HFFc6 (cell line): ENCODE data around the gene KLK8. TPM values are rescaled to one million over a fixed set of nuclear protein-coding genes. Genes with fewer than 3 reads are reported as not detected.

Experiments
- DNase-seq: peaks from one replicate; pipeline ENCODE4 v3.0.0-alpha.2; 2018
- H3K27ac Mint-ChIP-seq: 2 replicates; pipeline ENCODE4 v1.8.0; 2020; ENCODE audit warnings: mild to moderate bottlenecking, mixed read lengths
- H3K27me3 Mint-ChIP-seq: 2 replicates; pipeline ENCODE4 v1.8.0; 2021; ENCODE audit warnings: mild to moderate bottlenecking, moderate library complexity, mixed read lengths; ENCODE audit not compliant: insufficient read depth
- H3K36me3 Mint-ChIP-seq: 2 replicates; pipeline ENCODE4 v1.8.0; 2021; ENCODE audit warnings: low read depth, mixed read lengths
- H3K4me1 Mint-ChIP-seq: 2 replicates; pipeline ENCODE4 v1.8.0; 2020; ENCODE audit warnings: low read depth, mixed read lengths
- H3K4me3 Mint-ChIP-seq: 2 replicates; pipeline ENCODE4 v1.8.0; 2020; ENCODE audit warnings: mild to moderate bottlenecking, moderate library complexity, mixed read lengths
- H3K9me3 Mint-ChIP-seq: 2 replicates; pipeline ENCODE4 v1.8.0; 2020; ENCODE audit warnings: mild to moderate bottlenecking, mixed read lengths
- CTCF ChIP-seq: fragments of 200-600 bp; sonication (generic); IDR thresholded peaks from 2 replicates; pipeline ENCODE4 v1.5.0; 2021; ENCODE audit warnings: antibody characterized with exemption, mild to moderate bottlenecking
- total RNA-seq, 6 experiments: library from RNA; stranded (reverse); fragmentation: NEBNext Ultra II Directional; extraction: Animal tissue kit (Norgen Biotek cat#: 25700); gene quantifications; 2 replicates in 1 of 6; 3 replicates in 5 of 6; pipeline ENCODE4 v1.2.3, GENCODE V29; 2021

The KLK8 gene
- total RNA-seq, 6 experiments from 2014 or later: not detected

GRCh38 chr19:50969413-50969760 is 32.0 kb downstream of the KLK8 start, which contains the start of gene KLK6:
Gene KLK6 (minus strand): TSS chr19:50969591. CDS start chr19:50968104, 1,487 bp downstream.
- no peaks in the 10 kb centered on the region for H3K4me1 Mint-ChIP-seq
- no peak for TF ChIP-seq CTCF
- peaks cover 6% of the 10 kb centered on the region for H3K36me3 Mint-ChIP-seq
- H3K27ac Mint-ChIP-seq: no peak within 1 kb of the TSS
- DNase-seq: no peak
- no peak within 1 kb of the TSS for H3K4me3 Mint-ChIP-seq
- H3K27me3 Mint-ChIP-seq: peaks cover 13% of the 10 kb centered on the region
- H3K9me3 Mint-ChIP-seq: peaks cover 40% of the 10 kb centered on the region

DNA sequence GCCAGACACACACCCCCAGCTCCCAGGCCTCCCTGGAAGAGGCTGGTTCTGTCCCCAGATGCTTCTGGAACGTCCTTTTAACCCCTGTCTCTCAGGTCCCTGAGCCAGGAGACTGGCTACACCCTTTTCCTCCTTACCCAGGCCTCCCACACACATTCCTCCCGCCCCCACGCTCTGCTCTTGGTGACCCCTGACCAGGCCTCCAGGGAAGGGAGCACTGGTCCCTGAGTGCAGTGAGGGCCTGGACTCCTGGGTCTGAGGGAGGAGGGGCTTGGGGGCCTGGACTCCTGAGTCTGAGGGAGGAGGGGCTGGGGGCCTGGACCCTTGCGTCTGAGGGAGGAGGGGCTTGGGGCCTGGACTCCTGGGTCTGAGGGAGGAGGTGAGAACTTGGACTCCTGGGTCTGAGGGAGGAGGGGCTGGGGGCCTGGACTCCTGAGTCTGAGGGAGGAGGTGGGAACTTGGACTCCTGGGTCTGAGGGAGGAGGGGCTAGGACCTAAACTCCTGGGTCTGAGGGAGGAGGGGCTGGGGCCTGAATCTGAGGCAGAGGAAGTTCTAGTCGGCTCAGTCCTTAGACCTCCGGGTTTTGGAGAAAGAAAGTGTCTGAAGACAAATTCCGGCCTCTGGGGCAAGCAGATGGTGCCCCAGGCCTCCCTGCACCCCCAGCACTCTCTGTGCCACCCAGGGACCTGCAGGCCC is 32.5 kb downstream of the KLK8 start:
- DNase-seq: no peak
- no peak overlapping the region for H3K4me3 Mint-ChIP-seq
- H3K27me3 Mint-ChIP-seq: peaks cover 13% of the 10 kb centered on the region
- no peak overlapping the region for H3K27ac Mint-ChIP-seq
- no peak for TF ChIP-seq CTCF
- H3K9me3 Mint-ChIP-seq: peaks cover 43% of the 10 kb centered on the region
- H3K36me3 Mint-ChIP-seq: peaks cover 6% of the 10 kb centered on the region
- H3K4me1 Mint-ChIP-seq: no peaks in the 10 kb centered on the region

- no peak for TF ChIP-seq CTCF
- peaks cover 6% of the 10 kb centered on the region for H3K36me3 Mint-ChIP-seq
- no peak overlapping the region for H3K4me3 Mint-ChIP-seq
- peaks cover 10% of the 10 kb centered on the region for H3K27me3 Mint-ChIP-seq
- DNase-seq: no peak
- H3K27ac Mint-ChIP-seq: no peak overlapping the region
- no peaks in the 10 kb centered on the region for H3K4me1 Mint-ChIP-seq
- peaks cover 47% of the 10 kb centered on the region for H3K9me3 Mint-ChIP-seq
Measured at GRCh38 chr19:50967929-50968715, 33.3 kb downstream of the KLK8 start.

GRCh38 chr19:50964266-50964665 is 37.1 kb downstream of the KLK8 start:
- no peak overlapping the region for H3K4me3 Mint-ChIP-seq
- H3K27ac Mint-ChIP-seq: no peak overlapping the region
- H3K27me3 Mint-ChIP-seq: peaks cover 7% of the 10 kb centered on the region; the same call in 1 of the 2 replicates
- peaks cover 52% of the 10 kb centered on the region for H3K9me3 Mint-ChIP-seq
- H3K36me3 Mint-ChIP-seq: peaks cover 4% of the 10 kb centered on the region; the same call in 1 of the 2 replicates
- TF ChIP-seq CTCF: no peak
- DNase-seq: no peak
- H3K4me1 Mint-ChIP-seq: no peaks in the 10 kb centered on the region

GRCh38 chr19:50963381-50963780 is 38.0 kb downstream of the KLK8 start:
- H3K4me3 Mint-ChIP-seq: no peak overlapping the region
- no peak for TF ChIP-seq CTCF
- H3K36me3 Mint-ChIP-seq: peaks cover 5% of the 10 kb centered on the region; the same call in 1 of the 2 replicates
- H3K4me1 Mint-ChIP-seq: no peaks in the 10 kb centered on the region
- H3K27me3 Mint-ChIP-seq: peaks cover 7% of the 10 kb centered on the region; the same call in 1 of the 2 replicates
- no peak for DNase-seq
- peaks cover 60% of the 10 kb centered on the region for H3K9me3 Mint-ChIP-seq
- no peak overlapping the region for H3K27ac Mint-ChIP-seq
